Epithelial cell of proximal tubule (primary cell): ENCODE measurements around the gene ADCY9. TPM values are rescaled to one million over a fixed set of nuclear protein-coding genes. Genes with fewer than 3 reads are reported as not detected.

Source experiments
- DNase-seq: peaks from one replicate; pipeline ENCODE4 v3.0.0-alpha.2; 2011; ENCODE audit warnings: low read depth
- H3K4me3 ChIP-seq: 2 replicates; pipeline ENCODE4 v1.5.1; 2011; ENCODE audit warnings: low read depth, mild to moderate bottlenecking, low read length
- CTCF ChIP-seq: conservative IDR thresholded peaks from 2 replicates; pipeline ENCODE4 v1.5.1; 2012; ENCODE audit warnings: low read depth, mild to moderate bottlenecking, low read length
- total RNA-seq: library from RNA; depleted of rRNA; stranded (reverse); fragments of >200 nt; gene quantifications from 2 replicates; pipeline ENCODE4 v1.2.3, GENCODE V29; 2015

The ADCY9 gene
- total RNA-seq, 1 donor from 2014 or later, result 6.8 TPM

- no peak overlapping the region for H3K4me3 ChIP-seq
- no peak for TF ChIP-seq CTCF
- no peak for DNase-seq
Measured at GRCh38 chr16:4123616-4124300, 7.5 kb upstream of the ADCY9 start.

DNA sequence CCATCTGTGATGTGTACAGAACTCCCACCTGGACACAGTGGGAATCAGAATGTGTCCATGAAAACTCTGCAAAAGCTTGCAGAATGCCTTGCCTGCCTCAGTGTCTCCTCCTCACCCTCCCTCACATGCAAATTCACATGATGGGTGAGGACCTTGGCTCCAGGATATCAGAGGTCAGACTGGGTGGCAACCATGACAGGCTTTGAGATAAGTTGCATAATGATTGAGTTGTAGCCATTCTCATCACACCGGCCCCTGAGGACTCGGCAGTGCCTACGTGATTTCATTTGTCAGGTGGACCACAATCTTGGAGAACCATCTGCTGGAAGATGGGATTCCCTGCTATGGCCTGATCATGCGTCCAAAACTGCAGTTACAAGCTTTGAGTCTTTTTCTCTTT, 3.9 kb upstream of the ADCY9 start:
- TF ChIP-seq CTCF, result no peak
- no peak for DNase-seq
- no peak overlapping the region for H3K4me3 ChIP-seq

- no peak for TF ChIP-seq CTCF
- peak overlapping the region; percentile 67 for H3K4me3 ChIP-seq
- no peak for DNase-seq
Measured at GRCh38 chr16:4117250-4117578, 972 bp upstream of the ADCY9 start.

GRCh38 chr16:4115949-4116318, 308 bp downstream of the ADCY9 start:
- H3K4me3 ChIP-seq, result peak overlapping the region; percentile 58
- no peak for DNase-seq
- TF ChIP-seq CTCF, result no peak

DNA sequence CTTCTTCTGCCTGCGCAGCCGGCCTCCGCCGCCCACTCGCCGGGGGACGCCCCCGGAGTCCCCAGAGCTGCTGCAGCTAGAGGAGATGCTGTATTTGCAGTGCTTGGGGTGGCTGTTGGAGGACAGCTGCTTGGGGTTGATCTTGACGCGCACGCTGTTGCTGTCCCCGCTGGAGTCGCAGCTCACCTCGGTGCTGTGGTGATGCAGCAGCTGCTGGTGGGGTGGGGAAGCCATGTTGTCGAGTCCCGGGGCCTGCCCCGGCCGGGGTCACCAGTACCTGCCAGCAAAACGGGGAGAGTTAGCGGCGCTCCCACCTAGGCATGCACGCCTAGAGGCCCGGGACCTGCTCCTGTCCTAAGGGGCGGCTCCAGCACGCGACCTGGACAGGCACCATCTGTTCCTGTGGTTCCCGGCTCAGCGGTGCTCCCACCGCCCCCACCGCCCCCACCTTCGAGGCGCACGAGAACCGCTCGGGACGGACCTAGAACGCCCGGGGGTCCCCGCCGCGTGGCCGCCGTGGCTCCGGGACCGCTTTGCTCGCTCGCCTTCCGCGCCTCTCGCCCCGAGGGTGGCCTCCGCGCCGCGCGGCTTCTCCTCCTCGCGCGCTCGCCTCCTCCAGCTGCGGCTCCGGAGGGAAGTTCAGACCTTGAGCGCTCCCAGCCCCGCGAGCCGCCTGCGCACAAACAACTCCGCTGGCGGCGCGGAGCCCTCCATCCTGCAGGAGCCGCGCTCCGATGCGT, 863 bp downstream of the ADCY9 start:
- DNase-seq, result no peak
- no peak for TF ChIP-seq CTCF
- peak overlapping the region; percentile 58 for H3K4me3 ChIP-seq

GRCh38 chr16:4114257-4115208, 1.7 kb downstream of the ADCY9 start:
- no peak for DNase-seq
- no peak for TF ChIP-seq CTCF
- H3K4me3 ChIP-seq, result peak overlapping the region; percentile 58
